Sigmoid colon (tissue), 7 donors: ENCODE data around the gene PDE4D. TPM values are rescaled to one million over a fixed set of nuclear protein-coding genes. Genes with fewer than 3 reads are reported as not detected.

ENCODE experiments used
- DNase-seq: peaks from one replicate; pipeline ENCODE4 v3.0.0-alpha.2; 2019
- H3K27ac ChIP-seq, 4 donors: fragments of 200-600 bp; sonication (generic); one replicate each; pipeline ENCODE4 v1.5.1; 2016 to 2019; ENCODE audit warnings: mild to moderate bottlenecking in 1 of 4
- H3K27me3 ChIP-seq, 3 donors: fragments of 200-600 bp; sonication (generic); one replicate each; pipeline ENCODE4 v1.5.1; 2019; ENCODE audit warnings: mild to moderate bottlenecking in 1 of 3
- H3K36me3 ChIP-seq, 4 donors: fragments of 200-600 bp; sonication (generic); one replicate each; pipeline ENCODE4 v1.5.1; 2016 to 2019
- H3K4me1 ChIP-seq, 4 donors: fragments of 200-600 bp; sonication (generic); one replicate each; pipeline ENCODE4 v1.5.1; 2017 to 2019
- H3K4me3 ChIP-seq, 4 donors: fragments of 200-600 bp; sonication (generic); one replicate each; pipeline ENCODE4 v1.5.1; 2017 to 2019; ENCODE audit warnings: mild to moderate bottlenecking in 2 of 4, moderate library complexity in 1 of 4
- H3K9me3 ChIP-seq, 4 donors: fragments of 200-600 bp in 3 of 4; sonication (generic) in 3 of 4; one replicate each; pipeline versions ENCODE4 v1.5.1 to v1.6.1; 2013 to 2019
- EP300 ChIP-seq, 4 donors: sonication (generic); formaldehyde crosslinking; IDR thresholded peaks; one replicate each; pipeline ENCODE4 v1.6.1; 2017; ENCODE audit warnings: antibody characterized with exemption in 4 of 4
- POLR2A ChIP-seq, 2 donors: fragments of 450-650 bp; IDR thresholded peaks; one replicate each; pipeline ENCODE4 v1.6.1; 2016; ENCODE audit warnings: antibody characterized with exemption in 2 of 2, mild to moderate bottlenecking in 2 of 2, moderate library complexity in 2 of 2
- POLR2AphosphoS5 ChIP-seq, 4 donors: sonication (generic); formaldehyde crosslinking; IDR thresholded peaks; one replicate each; pipeline ENCODE4 v1.6.1; 2017; ENCODE audit warnings: antibody characterized with exemption in 4 of 4
- WGBS, 2 donors: extraction: QIAGEN DNeasy Blood & Tissue Kit; methylation state at CpG; one replicate each; pipeline ENCODE4 v1.1.7; 2013; 5-methylcytosine and 5-hydroxymethylcytosine counted together
- intact Hi-C: fragments of 100-400 bp; cut with DNase I; formaldehyde crosslinking; loops from one replicate; pipeline ENCODE4 v1.15.1; 2023
- polyA plus RNA-seq, 3 donors: library from polyadenylated mRNA; stranded (reverse); fragments of 200-250 nt; gene quantifications; one replicate each; pipeline ENCODE4 v1.2.3, GENCODE V29; 2013
- total RNA-seq, 4 donors: library from RNA; depleted of rRNA; stranded (reverse); fragments of >200 nt; gene quantifications; one replicate each; pipeline ENCODE4 v1.1.0, GENCODE V29; 2016
- TF ChIP-seq, protein P1 (sequence below), 4 experiments: fragments of 450-650 bp in 3 of 4; fragments of 200-600 bp in 1 of 4; IDR thresholded peaks; one replicate each; pipeline ENCODE4 v1.5.1; 2016 to 2019; ENCODE audit warnings: antibody characterized with exemption in 4 of 4, mild to moderate bottlenecking in 3 of 4, moderate library complexity in 2 of 4
- donor health status: healthy with polysubstance abuse.
- donor health status: Bipolar disorder and iron deficiency.
- donor health status: healthy.

The PDE4D gene
- total and polyA plus RNA-seq, 7 donors = 6.0 to 289 (median 169) TPM

GRCh38 chr5:59532979-59533729 lies 360.4 kb downstream of the PDE4D start:
- no peaks in the 10 kb centered on the region for H3K36me3 ChIP-seq
- TF ChIP-seq POLR2A (IDR thresholded peaks at IDR 0.05) (no peak), EP300 (IDR thresholded peaks at IDR 0.05) (no peak), POLR2AphosphoS5 (IDR thresholded peaks at IDR 0.05) (no peak)
- TF ChIP-seq, protein P1, sequence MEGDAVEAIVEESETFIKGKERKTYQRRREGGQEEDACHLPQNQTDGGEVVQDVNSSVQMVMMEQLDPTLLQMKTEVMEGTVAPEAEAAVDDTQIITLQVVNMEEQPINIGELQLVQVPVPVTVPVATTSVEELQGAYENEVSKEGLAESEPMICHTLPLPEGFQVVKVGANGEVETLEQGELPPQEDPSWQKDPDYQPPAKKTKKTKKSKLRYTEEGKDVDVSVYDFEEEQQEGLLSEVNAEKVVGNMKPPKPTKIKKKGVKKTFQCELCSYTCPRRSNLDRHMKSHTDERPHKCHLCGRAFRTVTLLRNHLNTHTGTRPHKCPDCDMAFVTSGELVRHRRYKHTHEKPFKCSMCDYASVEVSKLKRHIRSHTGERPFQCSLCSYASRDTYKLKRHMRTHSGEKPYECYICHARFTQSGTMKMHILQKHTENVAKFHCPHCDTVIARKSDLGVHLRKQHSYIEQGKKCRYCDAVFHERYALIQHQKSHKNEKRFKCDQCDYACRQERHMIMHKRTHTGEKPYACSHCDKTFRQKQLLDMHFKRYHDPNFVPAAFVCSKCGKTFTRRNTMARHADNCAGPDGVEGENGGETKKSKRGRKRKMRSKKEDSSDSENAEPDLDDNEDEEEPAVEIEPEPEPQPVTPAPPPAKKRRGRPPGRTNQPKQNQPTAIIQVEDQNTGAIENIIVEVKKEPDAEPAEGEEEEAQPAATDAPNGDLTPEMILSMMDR (IDR thresholded peaks at IDR 0.05) = no peak
- DNase-seq = no peak
- no peak overlapping the region for H3K4me3 ChIP-seq
- no peaks in the 10 kb centered on the region for H3K27me3 ChIP-seq
- intact Hi-C loops = no loop called here
- no peaks in the 10 kb centered on the region for H3K9me3 ChIP-seq
- WGBS, 2 donors = 87 to 93% methylated on average over 1 of the region's 1 CpG
- no peak overlapping the region for H3K27ac ChIP-seq
- peaks cover 0 to 19% (median 2%) of the 10 kb centered on the region in 4 donors for H3K4me1 ChIP-seq

DNA sequence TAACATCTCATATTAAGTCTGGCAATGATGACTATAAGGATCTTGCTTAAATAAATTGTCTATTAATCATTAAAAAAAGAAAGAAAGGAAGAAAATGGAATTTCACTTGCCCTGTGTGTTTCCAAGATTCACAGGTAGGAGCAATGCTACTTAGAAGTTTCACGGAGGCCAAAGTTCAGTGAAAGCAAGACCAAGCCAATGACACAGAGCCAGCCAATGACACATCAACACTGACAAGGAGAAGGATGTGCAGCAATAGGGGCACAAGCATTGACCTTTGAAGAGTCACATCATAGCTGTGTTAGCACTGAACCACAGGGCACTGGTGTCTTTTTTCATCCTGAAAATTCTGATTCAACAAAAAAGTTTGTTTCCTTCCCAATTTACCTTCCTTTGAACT lies 364.3 kb downstream of the PDE4D start:
- Histone ChIP-seq H3K27me3 (no peaks in the 10 kb centered on the region), H3K4me1 (peaks cover 0 to 8% (median 0%) of the 10 kb centered on the region in 4 donors), H3K36me3 (no peaks in the 10 kb centered on the region), H3K9me3 (no peaks in the 10 kb centered on the region), H3K4me3 (no peak overlapping the region), H3K27ac (no peak overlapping the region)
- 94 to 100% methylated on average over 1 of the region's 1 CpG for WGBS, 2 donors
- no peak for DNase-seq
- TF ChIP-seq POLR2A (IDR thresholded peaks at IDR 0.05) = no peak
- TF ChIP-seq, protein P1 (IDR thresholded peaks at IDR 0.05) = no peak
- TF ChIP-seq POLR2AphosphoS5 (IDR thresholded peaks at IDR 0.05) = no peak
- no peak for TF ChIP-seq EP300 (IDR thresholded peaks at IDR 0.05)
- intact Hi-C loops = no loop called here

- no peak for TF ChIP-seq POLR2AphosphoS5 (IDR thresholded peaks at IDR 0.05)
- no peak for TF ChIP-seq POLR2A (IDR thresholded peaks at IDR 0.05)
- TF ChIP-seq EP300 (IDR thresholded peaks at IDR 0.05) = no peak
- TF ChIP-seq, protein P1 (IDR thresholded peaks at IDR 0.05) = no peak
- Histone ChIP-seq H3K36me3 (no peaks in the 10 kb centered on the region), H3K9me3 (no peaks in the 10 kb centered on the region), H3K27ac (no peak overlapping the region), H3K4me3 (no peak overlapping the region), H3K27me3 (no peaks in the 10 kb centered on the region), H3K4me1 (peaks cover 0 to 8% (median 0%) of the 10 kb centered on the region in 4 donors)
- intact Hi-C loops = no loop called here
- 78 to 86% methylated on average over 2 of the region's 2 CpGs for WGBS, 2 donors
- DNase-seq = no peak
Measured at GRCh38 chr5:59528202-59528862, 365.2 kb downstream of the PDE4D start.

DNA sequence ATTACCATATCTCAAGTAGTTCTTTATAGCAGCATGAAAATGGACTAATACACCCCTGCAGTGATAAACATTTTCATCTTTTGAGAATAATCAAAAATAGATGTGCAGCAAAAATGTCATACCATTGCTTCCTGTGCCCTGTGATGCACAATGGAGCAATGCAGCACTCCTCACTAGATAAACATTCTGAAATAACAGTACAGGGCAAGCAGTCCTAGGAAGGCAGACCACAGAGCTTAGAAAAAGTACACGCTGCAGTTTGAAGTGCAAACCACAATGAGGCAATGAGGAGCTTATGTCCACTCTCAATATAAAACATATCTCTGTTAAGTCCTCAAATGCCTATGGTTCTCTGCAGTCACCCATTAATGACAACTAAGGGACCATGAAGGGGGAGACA lies 367.6 kb downstream of the PDE4D start:
- H3K27me3 ChIP-seq = no peaks in the 10 kb centered on the region
- H3K36me3 ChIP-seq = no peaks in the 10 kb centered on the region
- TF ChIP-seq POLR2A (IDR thresholded peaks at IDR 0.05) (no peak), POLR2AphosphoS5 (IDR thresholded peaks at IDR 0.05) (no peak), EP300 (IDR thresholded peaks at IDR 0.05) (no peak)
- TF ChIP-seq, protein P1 (IDR thresholded peaks at IDR 0.05) = no peak
- DNase-seq = no peak
- H3K4me1 ChIP-seq = peaks cover 0 to 19% (median 7%) of the 10 kb centered on the region in 4 donors
- 72 to 73% methylated on average over 1 of the region's 1 CpG for WGBS, 2 donors
- H3K9me3 ChIP-seq = no peaks in the 10 kb centered on the region
- intact Hi-C loops = no loop called here
- H3K4me3 ChIP-seq = no peak overlapping the region
- H3K27ac ChIP-seq = no peak overlapping the region
